ENCODE measurements around the gene FAM186B. TPM values are rescaled to one million over a fixed set of nuclear protein-coding genes. Genes with fewer than 3 reads are reported as not detected.

The FAM186B gene
- total RNA-seq, 1 experiment from 2014 or later, result 0.46 TPM

- peaks cover 0 to 11% (median 10%) of the 10 kb centered on the region in 3 experiments; a peak in 4 of 7 replicates for H3K36me3 Mint-ChIP-seq (ENCODE audit: insufficient read depth in 1 of 3, low read depth in 3 of 3)
- no peak overlapping the region for H2AFZ ChIP-seq (ENCODE audit: low read length)
- no peaks in the 10 kb centered on the region for H3K79me1 ChIP-seq (ENCODE audit: insufficient read depth, low read depth, low read length, poor library complexity, severe bottlenecking)
- H2AK5ac ChIP-seq (ENCODE audit: insufficient read length, low read length), result no peak overlapping the region
- H3K27ac Mint-ChIP-seq, result no peak overlapping the region
- no peak overlapping the region for H2BK120ac ChIP-seq (ENCODE audit: low read depth, low read length, poor library complexity, severe bottlenecking)
- no peak for TF ChIP-seq CTCF (conservative IDR thresholded peaks at IDR 0.05)
- no peak overlapping the region for H4K8ac ChIP-seq (replicated peaks; ENCODE audit: insufficient read length, low read depth, low read length)
- no peak overlapping the region for H3T11ph ChIP-seq (ENCODE audit: low read length)
- no peak for DNase-seq
- H3K9me3 Mint-ChIP-seq, result no peaks in the 10 kb centered on the region; a peak in 1 of 5 replicates
- H4K5ac ChIP-seq (ENCODE audit: insufficient read length, low read depth, low read length), result no peak overlapping the region
- no peak overlapping the region for H3K27ac ChIP-seq (ENCODE audit: insufficient read length, low read depth, low read length)
- no peak overlapping the region; the same call in 1 of the 2 replicates for H3K14ac ChIP-seq (ENCODE audit: insufficient read depth, low read length)
- H3K9ac ChIP-seq (ENCODE audit: extremely low read depth, insufficient read length, low read length), result no peak overlapping the region
- H3K18ac ChIP-seq (ENCODE audit: insufficient read length, low read depth, low read length), result no peak overlapping the region
- H3K9me3 ChIP-seq (ENCODE audit: control insufficient read depth, low read depth, low read length), result no peaks in the 10 kb centered on the region
- H3K27me3 Mint-ChIP-seq (ENCODE audit: low read depth), result peaks cover 51% of the 10 kb centered on the region
- no peak overlapping the region for H3K56ac ChIP-seq (ENCODE audit: insufficient read length, low read depth, low read length)
- H3K4me3 Mint-ChIP-seq, result no peak overlapping the region
- WGBS (ENCODE audit: extremely low coverage, insufficient read length, low lambda C conversion rate), result no CpG with 5 or more reads among the region's 7 CpGs
- H2BK12ac ChIP-seq (ENCODE audit: insufficient read length, low read depth, low read length), result no peak overlapping the region
- H3K4ac ChIP-seq (ENCODE audit: low read depth, low read length), result no peak overlapping the region
- H3K23ac ChIP-seq (ENCODE audit: insufficient read length, low read depth, low read length), result no peak overlapping the region
- no peak overlapping the region for H4K91ac ChIP-seq (ENCODE audit: insufficient read length, low read depth, low read length)
- no peaks in the 10 kb centered on the region for H3K79me2 ChIP-seq (ENCODE audit: insufficient read depth, low read length)
- peaks cover 0 to 17% of the 10 kb centered on the region in 2 experiments; a peak in 2 of 4 replicates for H3K4me1 Mint-ChIP-seq
- H2BK20ac ChIP-seq (ENCODE audit: low read depth, low read length, poor library complexity, severe bottlenecking), result no peak overlapping the region
- H3K27me3 ChIP-seq (ENCODE audit: insufficient read depth, low read length), result peaks cover 5% of the 10 kb centered on the region; the same call in 1 of the 2 replicates
- peaks cover 7% of the 10 kb centered on the region for H3K23me2 ChIP-seq (ENCODE audit: insufficient read length, low read depth, low read length, poor library complexity, severe bottlenecking)
- no peak overlapping the region for H2BK5ac ChIP-seq (ENCODE audit: insufficient read length, low read length)
- no peaks in the 10 kb centered on the region for H3K4me1 ChIP-seq (ENCODE audit: insufficient read depth, low read length)
- no peaks in the 10 kb centered on the region for H4K20me1 ChIP-seq (ENCODE audit: control insufficient read depth, insufficient read depth, insufficient read length)
- H3K4me2 ChIP-seq (ENCODE audit: insufficient read depth, insufficient read length, low read length), result no peak overlapping the region
- H2BK15ac ChIP-seq (ENCODE audit: low read depth, low read length), result no peak overlapping the region
Measured at GRCh38 chr12:49552014-49552413, 53.4 kb downstream of the FAM186B start.
